NCI-H1436 (cell line): ENCODE measurements around the gene DTX4.
A peak's percentile ranks its signal among the peaks of the same experiment; 100 is the strongest.

Source experiments
- DNase-seq: peaks from one replicate; lab custom pipeline; 2025; lab: John Stamatoyannopoulos, UW

The DTX4 gene

GRCh38 chr11:59221441-59221840, 49.5 kb downstream of the DTX4 start:
- DNase-seq = no peak

- no peak for DNase-seq
Observed at GRCh38 chr11:59222464-59223060, 50.6 kb downstream of the DTX4 start.

GRCh38 chr11:59223177-59223576, 51.2 kb downstream of the DTX4 start:
- DNase-seq = no peak

GRCh38 chr11:59223611-59224010, 51.7 kb downstream of the DTX4 start:
- DNase-seq = no peak

GRCh38 chr11:59224351-59224928, 52.5 kb downstream of the DTX4 start:
- DNase-seq = peak; percentile 48

GRCh38 chr11:59225017-59225416, 53.1 kb downstream of the DTX4 start:
- DNase-seq = no peak

- no peak for DNase-seq
Observed at GRCh38 chr11:59226396-59226795, 54.5 kb downstream of the DTX4 start.

- no peak for DNase-seq
Observed at GRCh38 chr11:59240322-59240721, 68.4 kb downstream of the DTX4 start.

GRCh38 chr11:59243633-59244032, 71.7 kb downstream of the DTX4 start:
- DNase-seq = no peak

- no peak for DNase-seq
Observed at GRCh38 chr11:59247531-59248227, 75.7 kb downstream of the DTX4 start.

- DNase-seq = no peak
Observed at GRCh38 chr11:59249535-59249934, 77.6 kb downstream of the DTX4 start.

GRCh38 chr11:59253001-59253400, 81.1 kb downstream of the DTX4 start:
- DNase-seq = no peak

GRCh38 chr11:59254286-59254685, 82.4 kb downstream of the DTX4 start:
- DNase-seq = no peak

GRCh38 chr11:59255281-59255680, 83.3 kb downstream of the DTX4 start:
- DNase-seq = no peak
